NB4 (cell line): ENCODE measurements around the gene SCLT1.

Experiments used
- DNase-seq: peaks from one replicate; pipeline ENCODE4 v3.0.0; 2010; ENCODE audit warnings: low read depth
- H3K4me3 ChIP-seq: one replicate; pipeline ENCODE4 v1.5.1; 2011; ENCODE audit warnings: mild to moderate bottlenecking, low read depth, low read length, moderate library complexity
- MAX ChIP-seq: IDR thresholded peaks from 2 replicates; pipeline ENCODE4 v1.6.1; 2011; ENCODE audit warnings: low read depth, low read length
- MYC ChIP-seq: IDR thresholded peaks from 2 replicates; pipeline ENCODE4 v1.6.1; 2011; ENCODE audit warnings: low read depth, low read length
- POLR2A ChIP-seq: IDR thresholded peaks from 2 replicates; pipeline ENCODE4 v1.6.1; 2011; ENCODE audit warnings: mild to moderate bottlenecking; ENCODE audit not compliant: insufficient read length; ENCODE audit errors: extremely low read depth
- TF ChIP-seq, protein P1 (sequence below): IDR thresholded peaks from one replicate; pipeline ENCODE4 v1.5.1; 2012; ENCODE audit warnings: low read depth, low read length

Gene SCLT1

DNA sequence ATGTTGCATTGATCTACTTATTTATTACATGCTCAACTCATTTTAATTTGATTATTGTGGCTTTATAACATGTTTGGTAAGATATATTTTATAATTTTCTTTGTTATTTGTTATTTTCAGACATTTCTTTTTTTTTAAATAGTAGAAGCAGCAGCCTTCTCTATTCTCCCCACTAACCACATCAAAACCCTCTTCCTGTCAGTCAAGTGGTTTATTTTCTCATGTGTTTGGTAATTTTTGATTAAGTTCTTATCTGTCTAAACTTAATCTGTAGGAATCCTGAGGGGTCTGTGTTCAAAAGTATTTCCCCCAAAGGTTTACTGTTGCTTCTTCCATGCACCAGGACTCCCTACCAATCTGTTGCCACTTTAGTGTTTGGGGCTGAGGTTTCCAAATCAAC, 131.9 kb downstream of the SCLT1 start:
- no peak overlapping the region for H3K4me3 ChIP-seq
- TF ChIP-seq, protein P1, sequence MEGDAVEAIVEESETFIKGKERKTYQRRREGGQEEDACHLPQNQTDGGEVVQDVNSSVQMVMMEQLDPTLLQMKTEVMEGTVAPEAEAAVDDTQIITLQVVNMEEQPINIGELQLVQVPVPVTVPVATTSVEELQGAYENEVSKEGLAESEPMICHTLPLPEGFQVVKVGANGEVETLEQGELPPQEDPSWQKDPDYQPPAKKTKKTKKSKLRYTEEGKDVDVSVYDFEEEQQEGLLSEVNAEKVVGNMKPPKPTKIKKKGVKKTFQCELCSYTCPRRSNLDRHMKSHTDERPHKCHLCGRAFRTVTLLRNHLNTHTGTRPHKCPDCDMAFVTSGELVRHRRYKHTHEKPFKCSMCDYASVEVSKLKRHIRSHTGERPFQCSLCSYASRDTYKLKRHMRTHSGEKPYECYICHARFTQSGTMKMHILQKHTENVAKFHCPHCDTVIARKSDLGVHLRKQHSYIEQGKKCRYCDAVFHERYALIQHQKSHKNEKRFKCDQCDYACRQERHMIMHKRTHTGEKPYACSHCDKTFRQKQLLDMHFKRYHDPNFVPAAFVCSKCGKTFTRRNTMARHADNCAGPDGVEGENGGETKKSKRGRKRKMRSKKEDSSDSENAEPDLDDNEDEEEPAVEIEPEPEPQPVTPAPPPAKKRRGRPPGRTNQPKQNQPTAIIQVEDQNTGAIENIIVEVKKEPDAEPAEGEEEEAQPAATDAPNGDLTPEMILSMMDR = no peak
- TF ChIP-seq MAX (no peak), MYC (no peak), POLR2A (no peak)
- no peak for DNase-seq

- no peak overlapping the region for H3K4me3 ChIP-seq
- TF ChIP-seq MAX = no peak
- TF ChIP-seq MYC = no peak
- TF ChIP-seq POLR2A = no peak
- TF ChIP-seq, protein P1 = no peak
- peak; percentile 36 for DNase-seq
Measured at GRCh38 chr4:128958194-128958593, 135.1 kb downstream of the SCLT1 start.

- no peak overlapping the region for H3K4me3 ChIP-seq
- DNase-seq = no peak
- no peak for TF ChIP-seq MAX
- TF ChIP-seq MYC = no peak
- TF ChIP-seq POLR2A = no peak
- TF ChIP-seq, protein P1 = no peak
Measured at GRCh38 chr4:128957459-128957858, 135.9 kb downstream of the SCLT1 start.

DNA sequence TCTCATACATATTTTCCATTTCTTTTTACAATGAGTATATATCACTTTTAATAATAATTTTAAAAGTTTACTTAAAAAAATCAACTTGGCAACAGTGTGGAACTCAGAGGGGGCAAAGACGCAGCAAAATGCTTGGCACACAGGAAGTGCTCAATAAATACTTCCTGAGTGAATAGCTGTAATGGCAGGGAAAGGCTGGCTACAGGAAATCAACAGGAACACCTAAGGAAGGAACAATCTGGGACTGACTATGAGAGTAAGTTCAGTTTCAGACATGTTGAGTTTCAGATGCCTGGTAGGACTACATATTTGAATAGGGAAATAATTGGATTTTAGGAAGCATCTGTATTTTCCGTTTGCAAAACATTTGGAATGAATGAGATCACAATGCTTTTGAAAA, 137.6 kb downstream of the SCLT1 start:
- no peak for DNase-seq
- TF ChIP-seq MYC (no peak), POLR2A (no peak), MAX (no peak)
- TF ChIP-seq, protein P1 = no peak
- H3K4me3 ChIP-seq = no peak overlapping the region

- DNase-seq = no peak
- TF ChIP-seq, protein P1 = no peak
- no peak for TF ChIP-seq MYC
- TF ChIP-seq POLR2A = no peak
- no peak for TF ChIP-seq MAX
Measured at GRCh38 chr4:128954941-128955340, 138.4 kb downstream of the SCLT1 start.

DNA sequence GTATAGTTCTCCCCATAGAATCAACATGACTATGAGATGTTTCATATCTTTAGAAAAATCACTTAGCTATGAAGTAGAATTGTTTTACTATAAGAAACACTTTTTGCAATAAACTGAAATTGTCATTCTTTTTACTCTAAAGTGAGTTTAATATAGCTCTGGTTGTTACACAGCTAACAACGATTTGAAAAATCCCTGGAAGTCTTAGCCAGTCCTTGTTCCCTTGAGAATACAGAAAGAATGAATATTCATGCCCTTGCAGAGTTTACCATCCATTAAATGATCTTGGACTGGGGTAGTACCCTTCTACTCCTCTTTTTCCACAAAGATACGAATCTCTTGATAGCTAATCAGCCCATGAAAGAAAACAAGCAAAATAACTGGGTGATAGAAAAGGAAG, 142.0 kb downstream of the SCLT1 start:
- DNase-seq = no peak
- H3K4me3 ChIP-seq = no peak overlapping the region
- TF ChIP-seq POLR2A (no peak), MAX (no peak), MYC (no peak)
- TF ChIP-seq, protein P1 = no peak

More at GRCh38 chr4:128954941-128955340, 138.4 kb downstream of the SCLT1 start:
- H3K4me3 ChIP-seq = no peak overlapping the region
